GM12872 (cell line): ENCODE results near the gene PRM3.

Experiments
- TF ChIP-seq, protein P1 (sequence below): IDR thresholded peaks from 3 replicates; pipeline ENCODE4 v1.5.1; 2011; ENCODE audit warnings: low read depth, mild to moderate bottlenecking, low read length, moderate library complexity; ENCODE audit not compliant: insufficient read depth

The PRM3 gene

DNA sequence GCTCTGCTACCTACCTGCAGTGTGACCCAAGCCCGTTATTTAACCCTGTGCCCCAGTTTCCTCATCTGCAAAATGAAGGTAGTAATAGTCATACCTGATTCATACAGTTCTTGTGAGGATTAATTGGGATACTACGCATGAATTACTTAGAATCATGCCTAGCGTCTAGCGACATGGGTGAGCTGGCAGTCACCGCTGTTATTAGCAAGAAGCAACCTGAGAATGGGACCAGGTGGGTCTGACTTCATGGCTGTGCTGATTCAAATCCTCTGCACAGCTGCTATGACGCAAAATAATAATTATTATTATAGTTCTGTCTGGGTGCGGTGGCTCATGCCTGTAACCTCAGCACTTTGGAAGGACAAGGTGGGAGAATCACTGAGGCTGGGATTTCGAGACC is 25.3 kb downstream of the PRM3 start:
- TF ChIP-seq, protein P1, sequence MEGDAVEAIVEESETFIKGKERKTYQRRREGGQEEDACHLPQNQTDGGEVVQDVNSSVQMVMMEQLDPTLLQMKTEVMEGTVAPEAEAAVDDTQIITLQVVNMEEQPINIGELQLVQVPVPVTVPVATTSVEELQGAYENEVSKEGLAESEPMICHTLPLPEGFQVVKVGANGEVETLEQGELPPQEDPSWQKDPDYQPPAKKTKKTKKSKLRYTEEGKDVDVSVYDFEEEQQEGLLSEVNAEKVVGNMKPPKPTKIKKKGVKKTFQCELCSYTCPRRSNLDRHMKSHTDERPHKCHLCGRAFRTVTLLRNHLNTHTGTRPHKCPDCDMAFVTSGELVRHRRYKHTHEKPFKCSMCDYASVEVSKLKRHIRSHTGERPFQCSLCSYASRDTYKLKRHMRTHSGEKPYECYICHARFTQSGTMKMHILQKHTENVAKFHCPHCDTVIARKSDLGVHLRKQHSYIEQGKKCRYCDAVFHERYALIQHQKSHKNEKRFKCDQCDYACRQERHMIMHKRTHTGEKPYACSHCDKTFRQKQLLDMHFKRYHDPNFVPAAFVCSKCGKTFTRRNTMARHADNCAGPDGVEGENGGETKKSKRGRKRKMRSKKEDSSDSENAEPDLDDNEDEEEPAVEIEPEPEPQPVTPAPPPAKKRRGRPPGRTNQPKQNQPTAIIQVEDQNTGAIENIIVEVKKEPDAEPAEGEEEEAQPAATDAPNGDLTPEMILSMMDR, result no peak

DNA sequence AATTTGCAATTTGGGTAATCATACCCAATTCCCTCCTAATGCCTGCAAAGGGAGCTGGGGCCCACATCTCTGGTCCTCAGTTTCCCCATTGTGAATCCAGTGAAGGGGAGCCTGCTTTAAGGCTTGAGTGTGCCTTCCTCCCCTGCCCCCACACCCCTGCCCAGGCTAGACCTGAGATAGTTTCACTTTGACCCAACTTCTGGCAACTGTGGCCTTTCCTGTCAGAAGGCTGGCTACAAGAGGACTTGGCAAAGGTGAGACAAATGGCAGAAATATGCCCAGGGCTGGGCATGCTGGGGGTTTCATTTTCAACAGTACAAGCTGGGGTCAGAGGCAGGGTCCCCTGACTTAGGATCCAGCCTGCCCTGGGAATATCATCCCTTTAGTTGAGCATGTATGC is 27.4 kb downstream of the PRM3 start:
- TF ChIP-seq, protein P1, result no peak

DNA sequence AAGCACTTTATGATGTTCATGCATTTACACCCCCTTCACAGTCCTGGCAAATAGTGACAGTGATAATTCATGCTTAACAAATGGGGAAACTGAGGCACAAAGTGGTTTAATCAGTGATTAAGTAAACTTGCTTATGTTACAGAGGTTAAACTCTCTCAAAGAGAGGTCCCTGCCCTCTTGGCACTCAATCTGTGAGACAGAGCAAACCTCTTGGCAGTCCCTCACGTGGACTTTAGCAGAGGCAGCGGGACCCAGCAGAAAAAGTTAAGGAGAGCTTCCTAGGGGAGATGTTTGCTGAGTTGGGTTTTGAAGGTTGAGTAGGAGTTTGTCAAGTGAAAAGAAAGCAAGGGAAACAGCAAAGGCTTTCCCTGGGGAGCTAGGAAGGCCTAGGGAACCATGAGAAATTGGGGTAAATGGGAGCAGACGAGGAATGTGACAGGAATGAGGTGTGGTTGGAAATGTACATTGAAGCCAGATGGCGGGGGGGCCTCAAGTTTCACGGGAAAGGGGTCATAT is 28.1 kb downstream of the PRM3 start:
- TF ChIP-seq, protein P1, result no peak

DNA sequence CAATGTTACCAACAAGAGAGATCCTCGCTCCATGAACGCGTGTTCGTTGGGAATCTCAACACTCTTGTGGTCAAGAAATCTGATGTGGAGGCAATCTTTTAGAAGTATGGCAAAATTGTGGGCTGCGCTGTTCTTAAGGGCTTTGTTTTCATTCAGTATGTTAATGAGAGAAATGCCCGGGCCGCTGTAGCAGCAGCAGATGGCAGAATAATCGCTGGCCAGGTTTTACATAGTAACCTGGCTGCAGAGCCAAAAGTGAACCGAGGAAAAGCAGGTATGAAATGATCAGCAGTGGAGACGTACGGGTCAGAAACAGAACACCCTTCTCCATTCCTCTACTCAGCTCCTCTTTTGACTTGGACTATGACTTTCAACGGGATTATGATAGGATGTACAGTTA is 30.8 kb downstream of the PRM3 start:
- TF ChIP-seq, protein P1, result no peak

DNA sequence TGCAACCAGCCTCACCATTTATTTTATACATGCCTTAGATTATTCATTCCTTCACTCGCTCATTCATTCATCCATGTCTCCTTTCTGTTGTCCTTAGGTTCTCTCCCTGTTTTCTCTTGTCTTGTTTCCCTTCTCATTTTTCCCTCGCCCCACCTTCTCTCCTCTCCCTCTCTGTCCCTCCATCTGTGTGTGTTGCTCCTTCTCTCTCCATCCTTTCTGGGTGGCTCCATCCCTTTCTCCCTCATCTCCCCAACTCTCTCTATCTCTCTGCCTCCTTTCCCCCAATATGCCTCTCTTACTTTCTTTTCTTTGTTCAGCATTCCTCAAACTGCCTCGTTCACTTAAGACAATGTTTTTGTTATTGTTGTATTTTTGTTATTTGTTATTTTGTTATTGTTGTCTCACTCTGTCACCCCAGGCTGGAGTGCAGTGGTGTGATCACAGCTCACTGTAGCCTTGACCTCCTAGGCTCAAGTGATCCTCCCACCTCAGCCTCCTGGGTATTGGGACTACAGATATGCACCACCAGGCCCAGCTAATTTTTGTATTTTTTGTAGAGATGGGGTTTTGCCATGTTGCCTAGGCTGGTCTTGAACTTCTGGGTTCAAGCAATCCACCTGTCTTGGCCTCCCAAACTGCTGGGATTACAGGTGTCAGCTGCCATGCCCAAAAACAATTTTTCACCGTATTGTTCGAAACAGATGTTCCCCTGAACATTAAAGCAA is 31.8 kb downstream of the PRM3 start:
- TF ChIP-seq, protein P1, result no peak

DNA sequence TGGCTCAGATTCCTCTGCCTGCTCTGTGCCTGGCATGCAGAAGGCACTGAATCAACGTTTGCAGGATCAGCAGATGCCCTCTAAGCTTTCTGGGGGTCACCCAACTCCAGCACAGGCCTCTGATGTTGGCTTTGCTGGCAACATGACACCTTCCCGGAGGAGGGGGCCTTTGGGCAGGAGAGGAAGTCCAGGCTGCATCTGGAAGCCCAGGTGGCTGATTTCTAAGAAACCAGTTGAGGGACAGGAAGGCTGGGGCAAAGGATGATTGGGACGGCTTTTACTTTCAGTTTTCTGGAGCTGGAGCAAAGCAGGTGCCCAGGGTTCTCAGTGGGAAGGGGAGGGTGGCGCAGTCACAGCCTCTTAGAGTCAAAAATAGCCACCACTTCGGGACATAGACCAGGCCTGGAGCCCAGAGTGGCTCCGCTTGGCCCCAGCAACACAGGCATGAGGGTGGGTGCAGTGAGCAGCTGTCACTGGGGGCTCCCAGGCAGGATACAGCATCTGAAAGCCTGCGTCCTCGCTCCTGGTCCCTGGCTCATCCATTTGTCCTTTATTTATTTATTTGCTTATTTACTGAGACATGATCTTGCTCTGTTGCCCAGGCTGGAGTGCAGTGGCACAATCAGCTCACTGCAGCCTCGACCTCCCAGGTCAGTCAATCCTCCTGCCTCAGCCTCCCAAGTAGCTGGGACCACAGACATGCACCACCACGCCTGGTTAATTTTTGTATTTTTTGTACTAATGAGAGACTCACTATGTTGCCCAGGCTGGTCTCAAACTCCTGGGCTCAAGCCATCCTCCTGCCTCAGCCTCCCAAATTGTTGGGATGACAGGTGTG is 32.6 kb downstream of the PRM3 start:
- TF ChIP-seq, protein P1, result no peak
